Neutrophil (primary cell): Measurements from ENCODE around the gene TMEM42.
"Not testable (repeated sequence)": the region's sequence is repeated elsewhere in the genome, so short reads cannot be mapped to it uniquely, and the experiment has no call there.

Experiments used
- H3K27ac ChIP-seq: fragments of 200-600 bp; sonication (generic); 2 replicates; pipeline ENCODE4 v1.5.1; 2016; ENCODE audit warnings: mild to moderate bottlenecking, moderate library complexity
- H3K27me3 ChIP-seq: fragments of 200-600 bp; sonication (generic); 2 replicates; pipeline ENCODE4 v1.6.0; 2016; ENCODE audit warnings: mild to moderate bottlenecking
- H3K36me3 ChIP-seq: fragments of 200-600 bp; sonication (generic); 2 replicates; pipeline ENCODE4 v1.5.1; 2017
- H3K4me1 ChIP-seq, 2 experiments: fragments of 200-600 bp in 1 of 2; sonication (generic) in 1 of 2; 1 replicate in 1 of 2; 2 replicates in 1 of 2; pipeline versions ENCODE4 v1.5.1 to v1.6.1; 2013 to 2016; ENCODE audit warnings: low read depth in 1 of 2, low read length in 1 of 2, mild to moderate bottlenecking in 1 of 2, moderate library complexity in 1 of 2; ENCODE audit not compliant: control insufficient read depth in 1 of 2, insufficient read depth in 1 of 2
- H3K4me3 ChIP-seq, 2 experiments: fragments of 200-600 bp in 1 of 2; sonication (generic) in 1 of 2; 1 replicate in 1 of 2; 2 replicates in 1 of 2; pipeline ENCODE4 v1.5.1; 2013 to 2016; ENCODE audit warnings: low read depth in 1 of 2, low read length in 1 of 2, mild to moderate bottlenecking in 1 of 2, moderate library complexity in 1 of 2
- H3K9me3 ChIP-seq: fragments of 200-600 bp; sonication (generic); 2 replicates; pipeline ENCODE4 v1.5.1; 2016
- CTCF ChIP-seq: fragments of 200-600 bp; sonication (generic); IDR thresholded peaks from 2 replicates; pipeline ENCODE4 v1.5.1; 2016; ENCODE audit warnings: antibody characterized with exemption

The TMEM42 gene

GRCh38 chr3:44861412-44862225 is at the start of gene TMEM42:
TSS of gene TMEM42 (plus strand) at chr3:44861912. CDS start at chr3:44861925, 13 bp downstream.
- Histone ChIP-seq H3K9me3 (no peaks in the 10 kb centered on the region), H3K27ac (peak within 1 kb of the TSS; percentile 86), H3K36me3 (peaks cover 7% of the 10 kb centered on the region), H3K4me3 (peak within 1 kb of the TSS; percentile 72 to 75), H3K4me1 (peaks cover 7 to 10% of the 10 kb centered on the region in 2 experiments), H3K27me3 (no peaks in the 10 kb centered on the region)
- peak; percentile 41 for TF ChIP-seq CTCF

GRCh38 chr3:44814751-44815150 is 47.0 kb upstream of the TMEM42 start:
- Histone ChIP-seq H3K36me3 (peaks cover 38% of the 10 kb centered on the region), H3K4me3 (no peak overlapping the region), H3K27me3 (no peaks in the 10 kb centered on the region), H3K4me1 (no peaks in the 10 kb centered on the region), H3K9me3 (no peaks in the 10 kb centered on the region), H3K27ac (no peak overlapping the region)
- TF ChIP-seq CTCF, result no peak

- not testable (repeated sequence) for H3K9me3 ChIP-seq, H3K27ac ChIP-seq
- peaks cover 32% of the 10 kb centered on the region for H3K36me3 ChIP-seq
Measured at GRCh38 chr3:44816334-44816733, 45.4 kb upstream of the TMEM42 start.

GRCh38 chr3:44821206-44821605 is 40.5 kb upstream of the TMEM42 start:
- H3K27ac ChIP-seq, H3K4me3 ChIP-seq, H3K27me3 ChIP-seq, H3K9me3 ChIP-seq, H3K4me1 ChIP-seq: not testable (repeated sequence)
- H3K36me3 ChIP-seq, result peaks cover 18% of the 10 kb centered on the region

More at GRCh38 chr3:44816334-44816733, 45.4 kb upstream of the TMEM42 start:
- not testable (repeated sequence) for H3K27me3 ChIP-seq, H3K4me3 ChIP-seq, H3K4me1 ChIP-seq

- Histone ChIP-seq H3K4me3 (no peak overlapping the region), H3K4me1 (no peaks in the 10 kb centered on the region), H3K9me3 (no peaks in the 10 kb centered on the region), H3K27ac (no peak overlapping the region), H3K27me3 (no peaks in the 10 kb centered on the region), H3K36me3 (peaks cover 46% of the 10 kb centered on the region)
- TF ChIP-seq CTCF, result no peak
Measured at GRCh38 chr3:44825264-44825925, 36.3 kb upstream of the TMEM42 start.

- no peak overlapping the region for H3K4me3 ChIP-seq
- H3K27ac ChIP-seq, result no peak overlapping the region
- H3K27me3 ChIP-seq, result no peaks in the 10 kb centered on the region
- H3K36me3 ChIP-seq, result peaks cover 64% of the 10 kb centered on the region
- H3K9me3 ChIP-seq, result no peaks in the 10 kb centered on the region
- no peaks in the 10 kb centered on the region for H3K4me1 ChIP-seq
- no peak for TF ChIP-seq CTCF
Measured at GRCh38 chr3:44827196-44827595, 34.5 kb upstream of the TMEM42 start.
